Neuron (in vitro differentiated cells): ENCODE data around the gene RTN4RL1.

ENCODE experiments used
- H2AFZ ChIP-seq: one replicate; pipeline ENCODE4 v1.6.1; 2013; ENCODE audit warnings: low read depth, mild to moderate bottlenecking, inconsistent platforms, low read length, moderate library complexity
- H3K27me3 ChIP-seq: one replicate; pipeline ENCODE4 v1.6.1; 2013; ENCODE audit warnings: low read length; ENCODE audit not compliant: insufficient read depth
- H3K36me3 ChIP-seq: one replicate; pipeline ENCODE4 v1.6.1; 2013; ENCODE audit warnings: low read length; ENCODE audit not compliant: insufficient read depth
- H3K4me1 ChIP-seq: one replicate; pipeline ENCODE4 v1.6.1; 2013; ENCODE audit warnings: low read length; ENCODE audit not compliant: insufficient read depth
- H3K4me3 ChIP-seq: 2 replicates; pipeline ENCODE4 v1.5.1; 2013; ENCODE audit warnings: mild to moderate bottlenecking, low read length, moderate library complexity
- H3K9me3 ChIP-seq: one replicate; pipeline ENCODE4 v1.6.1; 2013; ENCODE audit warnings: low read length

Gene RTN4RL1

DNA sequence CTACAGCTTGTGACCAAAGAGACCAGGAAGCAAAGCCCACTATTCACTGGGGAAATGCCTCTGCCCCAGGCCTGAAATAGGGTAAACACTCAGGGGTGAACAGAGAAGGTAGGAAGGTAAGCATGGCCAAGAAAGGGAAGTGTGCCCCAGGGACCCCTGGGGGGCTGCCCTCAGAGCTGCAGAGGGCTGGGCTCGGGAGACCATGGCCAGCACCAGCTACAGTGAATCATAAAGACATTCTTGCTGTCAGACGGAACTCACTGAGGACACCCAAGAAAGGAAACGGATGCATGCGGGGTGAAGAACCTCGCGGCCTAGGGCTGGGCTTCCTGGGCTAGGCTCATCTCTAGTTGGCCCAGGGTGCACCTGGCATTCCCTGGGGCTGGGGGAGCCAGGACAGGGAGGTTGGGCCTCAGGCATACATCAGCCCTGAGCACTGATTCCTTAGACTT is 39.4 kb upstream of the RTN4RL1 start:
- H3K4me1 ChIP-seq = no peaks in the 10 kb centered on the region

DNA sequence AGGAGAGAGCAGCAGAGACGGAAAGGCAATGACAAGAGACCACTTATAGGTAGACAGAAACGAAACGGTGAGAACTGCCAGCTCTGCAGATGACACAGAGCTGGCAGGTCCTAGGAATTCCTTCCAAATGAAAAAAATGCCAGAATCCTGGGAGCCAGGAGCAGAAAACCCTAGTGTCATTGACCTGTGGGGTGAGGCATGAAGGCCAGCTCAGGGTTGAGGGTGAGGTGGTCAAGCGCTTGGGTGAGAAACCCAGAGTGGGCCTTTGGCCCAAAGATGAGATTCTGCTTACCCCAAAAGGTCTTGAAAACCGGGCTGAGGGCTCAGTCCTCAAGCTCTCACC is 39.0 kb upstream of the RTN4RL1 start:
- Histone ChIP-seq H3K4me3 (no peak overlapping the region), H2AFZ (no peak overlapping the region), H3K36me3 (peaks cover 81% of the 10 kb centered on the region), H3K4me1 (no peaks in the 10 kb centered on the region), H3K9me3 (no peaks in the 10 kb centered on the region), H3K27me3 (no peaks in the 10 kb centered on the region)

More for the DNA sequence above, 39.4 kb upstream of the RTN4RL1 start:
- Histone ChIP-seq H3K9me3 (no peaks in the 10 kb centered on the region), H3K36me3 (peaks cover 84% of the 10 kb centered on the region), H3K27me3 (no peaks in the 10 kb centered on the region), H3K4me3 (no peak overlapping the region), H2AFZ (no peak overlapping the region)

DNA sequence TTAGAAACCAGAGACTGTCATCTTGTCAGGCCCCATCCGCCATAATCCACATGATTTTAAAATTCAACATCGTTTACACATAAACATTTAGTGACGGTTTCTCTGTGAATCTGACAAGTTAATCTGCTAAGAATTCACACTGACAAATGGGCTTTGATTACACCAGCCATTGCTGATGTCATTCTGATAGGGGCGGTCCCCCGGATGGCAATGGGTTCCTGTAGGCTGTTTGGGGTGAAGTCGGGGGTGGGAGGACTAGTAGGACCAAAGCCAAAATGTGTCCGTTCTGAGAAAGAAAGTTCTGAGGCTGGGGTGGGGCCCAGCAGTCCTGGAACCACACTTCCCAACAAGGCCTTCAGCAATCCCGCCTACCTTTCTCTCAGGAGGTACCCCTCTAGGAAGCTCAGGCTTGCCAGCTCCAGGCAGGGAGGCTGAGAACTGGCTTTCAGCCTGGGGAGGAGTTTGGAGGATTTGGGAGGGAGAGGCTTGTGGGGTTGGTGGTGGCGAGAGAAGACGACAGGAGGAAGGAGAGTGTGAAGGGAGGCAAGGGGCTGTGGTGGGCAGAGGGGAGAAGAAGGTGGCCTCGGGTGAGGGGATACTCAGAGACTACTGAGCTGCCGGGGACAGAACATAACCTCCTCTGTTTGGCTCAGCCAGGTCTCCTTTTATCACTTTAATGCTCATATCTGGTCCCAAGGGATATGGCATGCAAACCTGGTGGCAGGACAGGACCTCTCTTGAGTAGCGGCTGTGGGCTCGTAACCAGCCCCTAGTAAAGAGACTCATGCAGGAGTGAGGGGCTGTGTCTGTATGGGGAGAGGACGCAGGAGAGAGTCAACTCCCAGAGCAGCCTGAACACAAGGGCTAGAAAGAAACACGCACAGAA is 38.4 kb upstream of the RTN4RL1 start:
- peaks cover under 1% of the 10 kb centered on the region for H3K9me3 ChIP-seq
- no peak overlapping the region for H3K4me3 ChIP-seq
- peaks cover 75% of the 10 kb centered on the region for H3K36me3 ChIP-seq
- no peak overlapping the region for H2AFZ ChIP-seq
- H3K27me3 ChIP-seq = no peaks in the 10 kb centered on the region
- no peaks in the 10 kb centered on the region for H3K4me1 ChIP-seq

DNA sequence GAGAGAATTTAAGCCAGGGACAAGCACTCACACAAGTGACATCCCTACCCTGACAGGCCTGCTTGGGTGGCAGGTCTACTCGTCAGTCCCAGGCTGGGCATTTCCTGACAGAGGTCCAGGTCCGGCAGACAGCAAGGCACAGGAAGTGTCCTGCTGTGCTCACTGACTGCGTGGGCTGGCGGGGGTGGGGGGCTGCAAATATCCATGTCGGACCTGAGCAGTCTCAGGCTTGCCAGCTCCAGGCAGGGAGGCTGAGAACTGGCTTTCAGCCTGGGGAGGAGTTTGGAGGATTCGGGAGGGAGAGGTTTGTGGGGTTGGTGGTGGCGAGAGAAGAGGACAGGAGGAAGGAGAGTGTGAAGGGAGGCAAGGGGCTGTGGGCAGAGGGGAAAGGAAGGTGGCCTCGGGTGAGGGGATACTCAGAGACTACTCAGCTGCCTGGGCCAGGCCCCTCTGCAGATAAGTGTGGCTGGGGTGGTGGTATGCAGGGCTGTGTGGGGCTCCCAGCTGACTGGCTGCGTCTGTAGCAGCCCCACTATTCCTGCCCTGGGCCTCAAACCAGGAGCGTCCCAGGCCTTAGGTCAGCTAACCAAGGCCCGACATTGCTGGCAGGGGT is 37.5 kb upstream of the RTN4RL1 start:
- H3K27me3 ChIP-seq = no peaks in the 10 kb centered on the region
- H3K4me1 ChIP-seq = no peaks in the 10 kb centered on the region
- H3K4me3 ChIP-seq = no peak overlapping the region
- peaks cover 5% of the 10 kb centered on the region for H3K9me3 ChIP-seq
- no peak overlapping the region for H2AFZ ChIP-seq
- H3K36me3 ChIP-seq = peaks cover 69% of the 10 kb centered on the region

DNA sequence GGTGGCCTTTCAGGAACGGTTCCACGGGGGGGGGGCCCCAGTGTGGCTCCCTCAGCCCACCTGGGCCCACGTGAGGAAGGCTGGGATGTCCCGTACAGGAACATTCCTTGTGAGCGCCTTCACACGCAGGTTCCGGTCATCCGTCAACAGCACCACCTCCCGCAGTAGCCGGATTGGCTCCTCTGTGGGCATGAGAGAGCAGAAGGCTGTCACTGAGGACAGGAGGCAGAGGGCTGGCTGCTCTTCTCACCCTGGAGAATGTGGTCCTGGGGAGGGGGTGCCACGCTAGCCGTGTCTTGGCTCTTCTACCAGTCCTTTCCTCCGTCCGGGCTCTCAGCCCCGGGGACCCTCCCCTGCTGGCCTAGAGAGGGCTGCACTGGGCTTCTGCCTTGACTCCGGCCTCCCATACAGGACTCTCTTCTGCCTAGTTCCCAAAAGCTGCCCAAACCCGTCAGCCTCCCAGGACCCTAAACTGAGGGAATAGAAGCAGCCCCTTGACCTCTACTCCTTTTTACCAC is 36.4 kb upstream of the RTN4RL1 start:
- Histone ChIP-seq H2AFZ (no peak overlapping the region), H3K4me3 (no peak overlapping the region), H3K27me3 (no peaks in the 10 kb centered on the region), H3K4me1 (no peaks in the 10 kb centered on the region), H3K36me3 (peaks cover 60% of the 10 kb centered on the region), H3K9me3 (peaks cover 5% of the 10 kb centered on the region)

DNA sequence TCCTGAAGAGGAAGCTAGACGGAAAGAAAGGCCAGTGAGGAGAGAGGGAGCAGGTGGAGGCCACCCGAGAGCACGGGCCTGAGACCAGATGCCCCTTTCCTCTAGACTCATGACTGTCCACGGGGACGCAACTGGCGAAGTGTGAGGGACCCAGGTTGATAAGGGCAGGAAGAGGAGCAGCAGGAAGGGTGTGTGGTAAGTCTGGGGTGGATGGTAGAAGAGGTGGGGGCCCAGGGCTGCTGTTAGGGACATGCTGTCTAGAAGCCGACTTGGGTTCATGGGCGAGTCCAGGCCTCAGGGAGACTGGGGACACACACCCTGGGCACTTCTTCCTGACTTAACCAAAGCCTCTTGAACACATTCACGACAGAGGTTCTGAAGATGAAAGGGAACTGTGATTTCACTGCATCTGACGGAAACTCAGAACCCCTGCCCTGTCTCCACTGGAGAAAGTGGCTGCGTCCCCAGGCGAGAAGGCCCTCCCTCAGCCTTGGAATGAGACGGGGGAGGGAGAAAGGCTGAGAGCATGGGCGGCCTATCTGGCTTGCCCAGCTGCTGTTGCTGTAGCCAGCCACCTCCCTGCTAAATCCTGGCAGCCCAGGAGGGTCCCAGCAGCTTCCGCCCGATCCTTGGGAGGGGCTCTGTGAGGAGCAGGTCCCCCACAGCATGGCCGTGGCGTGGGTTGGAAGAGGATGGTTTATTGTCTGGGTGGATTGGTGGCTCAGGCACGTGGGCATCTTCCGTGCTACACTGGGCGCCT is 35.7 kb upstream of the RTN4RL1 start:
- H3K4me1 ChIP-seq = no peaks in the 10 kb centered on the region

DNA sequence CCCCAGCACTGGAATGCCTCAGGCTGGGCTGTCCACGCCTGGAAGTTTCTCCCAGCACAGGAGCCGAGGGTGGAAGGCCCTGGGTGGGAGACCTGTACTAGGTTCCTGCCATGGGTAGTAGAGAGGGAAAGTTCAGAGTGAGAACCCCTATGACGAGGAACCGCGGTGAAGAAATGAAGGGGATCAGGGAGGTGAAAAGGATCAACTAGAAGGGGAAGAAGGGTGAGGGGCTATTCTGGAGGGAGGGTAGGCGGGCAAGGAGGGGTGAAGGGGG is 35.2 kb upstream of the RTN4RL1 start:
- peaks cover 5% of the 10 kb centered on the region for H3K9me3 ChIP-seq
- peaks cover 49% of the 10 kb centered on the region for H3K36me3 ChIP-seq

More for the DNA sequence above, 35.7 kb upstream of the RTN4RL1 start:
- Histone ChIP-seq H3K4me3 (no peak overlapping the region), H2AFZ (no peak overlapping the region), H3K9me3 (peaks cover 5% of the 10 kb centered on the region), H3K36me3 (peaks cover 54% of the 10 kb centered on the region), H3K27me3 (no peaks in the 10 kb centered on the region)

DNA sequence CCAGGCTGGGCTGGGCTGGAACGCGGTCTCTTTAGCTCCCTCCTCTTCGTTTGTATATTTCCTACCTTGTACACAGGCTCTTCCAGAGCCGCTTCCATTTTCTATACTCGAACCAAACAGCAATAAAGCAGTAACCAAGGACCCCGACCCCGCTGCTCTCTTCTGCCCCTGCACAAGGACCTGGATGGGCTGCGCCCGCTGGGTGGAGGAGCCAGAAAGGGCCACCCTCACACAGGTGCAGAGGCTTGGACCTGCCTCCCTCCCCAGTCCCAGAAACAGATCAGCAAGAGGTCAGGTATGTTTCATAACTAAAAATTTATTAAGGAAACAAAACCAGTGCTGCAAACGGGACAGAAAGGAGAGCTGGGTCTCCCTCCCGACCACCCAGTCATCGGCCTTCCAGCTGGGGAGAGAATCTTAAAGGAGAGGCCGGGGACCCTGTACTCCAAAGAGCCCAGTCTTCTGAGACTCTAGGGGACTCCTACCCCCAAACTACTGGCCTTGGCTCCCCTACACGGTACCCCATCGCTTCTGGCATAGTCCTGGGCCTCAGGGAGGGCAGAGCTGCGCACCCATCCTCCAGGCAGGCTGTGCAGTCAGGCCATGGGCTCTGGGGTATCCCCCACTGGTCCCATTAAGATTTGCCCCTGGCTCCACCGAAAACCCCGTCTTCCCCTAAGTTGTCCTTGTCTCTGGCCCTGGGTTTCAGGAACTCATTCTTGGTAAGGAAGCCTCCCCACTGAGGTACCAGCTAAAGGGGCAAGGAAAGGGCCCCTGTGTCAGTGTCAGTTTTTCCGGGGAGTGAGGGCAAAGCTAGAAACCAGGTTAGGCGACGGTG is 34.6 kb upstream of the RTN4RL1 start:
- Histone ChIP-seq H3K27me3 (no peaks in the 10 kb centered on the region), H2AFZ (no peak overlapping the region), H3K4me3 (no peak overlapping the region), H3K36me3 (peaks cover 43% of the 10 kb centered on the region), H3K4me1 (no peaks in the 10 kb centered on the region), H3K9me3 (peaks cover 5% of the 10 kb centered on the region)

More for the DNA sequence above, 35.2 kb upstream of the RTN4RL1 start:
- Histone ChIP-seq H2AFZ (no peak overlapping the region), H3K4me3 (no peak overlapping the region), H3K27me3 (no peaks in the 10 kb centered on the region), H3K4me1 (no peaks in the 10 kb centered on the region)

DNA sequence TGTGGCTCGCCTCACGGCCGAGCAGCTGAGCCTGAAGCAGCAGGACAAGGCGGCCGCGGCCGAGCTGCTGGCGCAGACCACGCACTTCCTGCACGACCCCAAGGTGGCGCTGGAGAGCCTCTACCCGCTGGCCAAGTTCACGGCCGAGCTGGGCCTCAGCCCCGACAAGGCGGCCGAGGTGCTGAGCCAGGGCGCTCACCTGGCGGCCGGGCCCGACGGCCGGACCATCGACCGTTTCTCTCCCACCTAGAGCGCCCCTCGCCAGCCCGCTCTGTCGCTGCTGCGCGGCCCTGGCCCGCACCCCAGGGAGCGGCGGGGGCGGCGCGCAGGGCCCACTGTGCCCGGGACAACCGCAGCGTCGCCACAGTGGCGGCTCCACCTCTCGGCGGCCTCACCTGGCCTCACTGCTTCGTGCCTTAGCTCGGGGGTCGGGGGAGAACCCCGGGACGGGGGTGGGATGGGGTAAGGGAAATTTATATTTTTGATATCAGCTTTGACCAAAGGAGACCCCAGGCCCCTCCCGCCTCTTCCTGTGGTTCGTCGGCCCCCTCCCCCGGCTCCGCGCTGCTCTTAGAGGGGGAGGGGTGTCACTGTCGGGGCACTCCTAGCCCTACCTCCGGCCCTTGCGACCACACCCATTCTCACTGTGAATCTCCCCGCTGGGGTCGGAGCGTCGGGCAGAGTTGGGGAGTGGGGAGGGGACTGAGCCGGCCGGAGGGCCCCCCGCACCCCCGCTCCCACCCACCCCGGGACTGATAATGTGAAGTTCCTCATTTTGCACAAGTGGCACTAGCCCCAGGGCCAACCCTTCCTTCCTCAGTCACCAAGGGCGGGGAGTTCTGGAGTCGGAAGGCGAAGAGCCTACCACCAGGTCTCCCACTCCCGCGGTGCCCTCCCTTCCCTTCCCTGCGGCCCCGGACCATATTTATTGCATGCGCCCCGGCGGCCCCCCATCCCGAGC is 33.7 kb upstream of the RTN4RL1 start:
- peaks cover 5% of the 10 kb centered on the region for H3K9me3 ChIP-seq
- no peaks in the 10 kb centered on the region for H3K27me3 ChIP-seq
- no peak overlapping the region for H3K4me3 ChIP-seq
- H3K4me1 ChIP-seq = peaks cover 4% of the 10 kb centered on the region
- peaks cover 35% of the 10 kb centered on the region for H3K36me3 ChIP-seq
- no peak overlapping the region for H2AFZ ChIP-seq

DNA sequence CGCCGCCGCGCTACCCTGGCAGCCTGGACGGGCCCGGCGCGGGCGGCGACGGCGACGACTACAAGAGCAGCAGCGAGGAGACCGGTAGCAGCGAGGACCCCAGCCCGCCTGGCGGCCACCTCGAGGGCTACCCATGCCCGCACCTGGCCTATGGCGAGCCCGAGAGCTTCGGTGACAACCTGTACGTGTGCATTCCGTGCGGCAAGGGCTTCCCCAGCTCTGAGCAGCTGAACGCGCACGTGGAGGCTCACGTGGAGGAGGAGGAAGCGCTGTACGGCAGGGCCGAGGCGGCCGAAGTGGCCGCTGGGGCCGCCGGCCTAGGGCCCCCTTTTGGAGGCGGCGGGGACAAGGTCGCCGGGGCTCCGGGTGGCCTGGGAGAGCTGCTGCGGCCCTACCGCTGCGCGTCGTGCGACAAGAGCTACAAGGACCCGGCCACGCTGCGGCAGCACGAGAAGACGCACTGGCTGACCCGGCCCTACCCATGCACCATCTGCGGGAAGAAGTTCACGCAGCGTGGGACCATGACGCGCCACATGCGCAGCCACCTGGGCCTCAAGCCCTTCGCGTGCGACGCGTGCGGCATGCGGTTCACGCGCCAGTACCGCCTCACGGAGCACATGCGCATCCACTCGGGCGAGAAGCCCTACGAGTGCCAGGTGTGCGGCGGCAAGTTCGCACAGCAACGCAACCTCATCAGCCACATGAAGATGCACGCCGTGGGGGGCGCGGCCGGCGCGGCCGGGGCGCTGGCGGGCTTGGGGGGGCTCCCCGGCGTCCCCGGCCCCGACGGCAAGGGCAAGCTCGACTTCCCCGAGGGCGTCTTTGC is 32.8 kb upstream of the RTN4RL1 start:
- H3K36me3 ChIP-seq = peaks cover 30% of the 10 kb centered on the region
- peaks cover 5% of the 10 kb centered on the region for H3K9me3 ChIP-seq
- H3K4me3 ChIP-seq = no peak overlapping the region
- H3K27me3 ChIP-seq = no peaks in the 10 kb centered on the region
- no peak overlapping the region for H2AFZ ChIP-seq
- peaks cover 9% of the 10 kb centered on the region for H3K4me1 ChIP-seq

DNA sequence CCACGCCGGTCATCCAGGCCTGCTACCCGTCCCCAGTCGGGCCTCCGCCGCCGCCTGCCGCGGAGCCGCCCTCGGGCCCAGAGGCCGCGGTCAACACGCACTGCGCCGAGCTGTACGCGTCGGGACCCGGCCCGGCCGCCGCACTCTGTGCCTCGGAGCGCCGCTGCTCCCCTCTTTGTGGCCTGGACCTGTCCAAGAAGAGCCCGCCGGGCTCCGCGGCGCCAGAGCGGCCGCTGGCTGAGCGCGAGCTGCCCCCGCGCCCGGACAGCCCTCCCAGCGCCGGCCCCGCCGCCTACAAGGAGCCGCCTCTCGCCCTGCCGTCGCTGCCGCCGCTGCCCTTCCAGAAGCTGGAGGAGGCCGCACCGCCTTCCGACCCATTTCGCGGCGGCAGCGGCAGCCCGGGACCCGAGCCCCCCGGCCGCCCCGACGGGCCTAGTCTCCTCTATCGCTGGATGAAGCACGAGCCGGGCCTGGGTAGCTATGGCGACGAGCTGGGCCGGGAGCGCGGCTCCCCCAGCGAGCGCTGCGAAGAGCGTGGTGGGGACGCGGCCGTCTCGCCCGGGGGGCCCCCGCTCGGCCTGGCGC is 32.1 kb upstream of the RTN4RL1 start:
- Histone ChIP-seq H3K27me3 (no peaks in the 10 kb centered on the region), H3K9me3 (peaks cover 5% of the 10 kb centered on the region), H3K4me1 (peaks cover 11% of the 10 kb centered on the region), H3K4me3 (no peak overlapping the region), H3K36me3 (peaks cover 26% of the 10 kb centered on the region), H2AFZ (no peak overlapping the region)
